NCI-H1105 (cell line): ENCODE data around the gene MST1R.

Source experiments
- DNase-seq: peaks from one replicate; lab custom pipeline; 2025; lab: John Stamatoyannopoulos, UW

The MST1R gene

GRCh38 chr3:49877716-49878115 lies 26.0 kb downstream of the MST1R start:
- no peak for DNase-seq

- DNase-seq = no peak
Observed at GRCh38 chr3:49876567-49876966, 27.1 kb downstream of the MST1R start.

GRCh38 chr3:49873623-49874022 lies 30.1 kb downstream of the MST1R start:
- no peak for DNase-seq

GRCh38 chr3:49872801-49873281 lies 30.8 kb downstream of the MST1R start:
- DNase-seq = no peak

GRCh38 chr3:49871531-49872153 lies 32.0 kb downstream of the MST1R start:
- no peak for DNase-seq

- DNase-seq = no peak
Observed at GRCh38 chr3:49869525-49870126, 34.0 kb downstream of the MST1R start, which contains the start of gene CAMKV. Gene CAMKV, minus strand, starts transcription at chr3:49869906. Its CDS starts 7,518 bp downstream, at chr3:49862388.

- DNase-seq = no peak
Observed at GRCh38 chr3:49868862-49869466, 34.7 kb downstream of the MST1R start.

GRCh38 chr3:49867871-49868321 lies 35.8 kb downstream of the MST1R start:
- no peak for DNase-seq

GRCh38 chr3:49867400-49867799 lies 36.3 kb downstream of the MST1R start:
- DNase-seq = no peak

GRCh38 chr3:49865198-49865784 lies 38.4 kb downstream of the MST1R start:
- no peak for DNase-seq

- no peak for DNase-seq
Observed at GRCh38 chr3:49864505-49864904, 39.2 kb downstream of the MST1R start.

- DNase-seq = no peak
Observed at GRCh38 chr3:49859576-49860305, 43.9 kb downstream of the MST1R start.

GRCh38 chr3:49856181-49857005 lies 47.3 kb downstream of the MST1R start, which contains the start of gene TRAIP:
Gene TRAIP, minus strand, starts transcription at chr3:49856564. Its CDS starts 111 bp downstream, at chr3:49856453.
- peak; percentile 79 for DNase-seq

- DNase-seq = no peak
Observed at GRCh38 chr3:49855662-49856061, 48.0 kb downstream of the MST1R start.

- no peak for DNase-seq
Observed at GRCh38 chr3:49845694-49846093, 58.0 kb downstream of the MST1R start.

GRCh38 chr3:49844464-49845183 lies 59.0 kb downstream of the MST1R start:
- no peak for DNase-seq

- DNase-seq = no peak
Observed at GRCh38 chr3:49842843-49843517, 60.7 kb downstream of the MST1R start.

- DNase-seq = no peak
Observed at GRCh38 chr3:49841806-49842205, 61.9 kb downstream of the MST1R start.

GRCh38 chr3:49841126-49841696 lies 62.5 kb downstream of the MST1R start:
- no peak for DNase-seq

- no peak for DNase-seq
Observed at GRCh38 chr3:49840388-49840787, 63.3 kb downstream of the MST1R start.
